ENCODE measurements around the gene RTN4. TPM values are rescaled to one million over a fixed set of nuclear protein-coding genes. Genes with fewer than 3 reads are reported as not detected.

The RTN4 gene
- total RNA-seq, 1 donor from 2014 or later = 384 TPM

GRCh38 chr2:55017428-55017827 lies 32.8 kb downstream of the RTN4 start:
- no peak for TF ChIP-seq CTCF (conservative IDR thresholded peaks at IDR 0.05; ENCODE audit: low read depth, low read length)
- H3K4me3 ChIP-seq (ENCODE audit: low read depth, low read length) = no peak overlapping the region
- no peak for DNase-seq (ENCODE audit: low read depth)

GRCh38 chr2:55014962-55015939 lies 35.0 kb downstream of the RTN4 start:
- TF ChIP-seq CTCF (conservative IDR thresholded peaks at IDR 0.05; ENCODE audit: low read depth, low read length) = peak; percentile 87
- peak; percentile 73 for DNase-seq (ENCODE audit: low read depth)
- H3K4me3 ChIP-seq (ENCODE audit: low read depth, low read length) = no peak overlapping the region

- no peak for TF ChIP-seq CTCF (conservative IDR thresholded peaks at IDR 0.05; ENCODE audit: low read depth, low read length)
- no peak for DNase-seq (ENCODE audit: low read depth)
- H3K4me3 ChIP-seq (ENCODE audit: low read depth, low read length) = no peak overlapping the region
Measured at GRCh38 chr2:55013936-55014335, 36.3 kb downstream of the RTN4 start.

GRCh38 chr2:55012672-55013484 lies 37.4 kb downstream of the RTN4 start:
- no peak overlapping the region for H3K4me3 ChIP-seq (ENCODE audit: low read depth, low read length)
- TF ChIP-seq CTCF (conservative IDR thresholded peaks at IDR 0.05; ENCODE audit: low read depth, low read length) = no peak
- no peak for DNase-seq (ENCODE audit: low read depth)

- DNase-seq (ENCODE audit: low read depth) = no peak
- H3K4me3 ChIP-seq (ENCODE audit: low read depth, low read length) = peak overlapping the region; percentile 22
- TF ChIP-seq CTCF (conservative IDR thresholded peaks at IDR 0.05; ENCODE audit: low read depth, low read length) = no peak
Measured at GRCh38 chr2:55011831-55012671, 38.2 kb downstream of the RTN4 start.

- DNase-seq (ENCODE audit: low read depth) = no peak
- peak overlapping the region; percentile 34 for H3K4me3 ChIP-seq (ENCODE audit: low read depth, low read length)
- TF ChIP-seq CTCF (conservative IDR thresholded peaks at IDR 0.05; ENCODE audit: low read depth, low read length) = no peak
Measured at GRCh38 chr2:55010915-55011314, 39.3 kb downstream of the RTN4 start.
